Measurements from ENCODE around the gene C3orf20. TPM values are rescaled to one million over a fixed set of nuclear protein-coding genes. Genes with fewer than 3 reads are reported as not detected.

C3orf20 gene
- total and polyA plus RNA-seq, 2 of the 4 experiments (the other 2 are of a cell fraction): not detected

GRCh38 chr3:14691239-14691638 lies 16.3 kb downstream of the C3orf20 start:
- TF ChIP-seq CEBPB (IDR thresholded peaks at IDR 0.05; ENCODE audit: low read depth, low read length) (no peak), RCOR1 (IDR thresholded peaks at IDR 0.05; ENCODE audit: insufficient replicate concordance, low read length) (no peak), RFX5 (IDR thresholded peaks at IDR 0.05; ENCODE audit: low read depth, low read length) (no peak), POLR2A (IDR thresholded peaks at IDR 0.05; ENCODE audit: low read depth, low read length) (no peak), BHLHE40 (IDR thresholded peaks at IDR 0.05; ENCODE audit: low read depth, low read length) (no peak), CTCF (conservative IDR thresholded peaks at IDR 0.05; ENCODE audit: low read depth, low read length) (no peak), MAFK (IDR thresholded peaks at IDR 0.05; ENCODE audit: low read depth, low read length) (no peak), SMC3 (IDR thresholded peaks at IDR 0.05; ENCODE audit: low read depth, low read length) (no peak), RAD21 (IDR thresholded peaks at IDR 0.05; ENCODE audit: low read length) (no peak), MXI1 (IDR thresholded peaks at IDR 0.05; ENCODE audit: borderline replicate concordance, low read depth, low read length) (no peak), USF2 (IDR thresholded peaks at IDR 0.05; ENCODE audit: low read depth, low read length) (no peak), CHD1 (IDR thresholded peaks at IDR 0.05; ENCODE audit: low read depth, low read length) (no peak)
- H4K8ac ChIP-seq (ENCODE audit: low read depth in 2 of 2, low read length in 2 of 2): no peak overlapping the region
- H3K79me1 ChIP-seq (ENCODE audit: low read depth in 1 of 2, low read length in 2 of 2): no peaks in the 10 kb centered on the region
- H3K4me3 ChIP-seq (ENCODE audit: insufficient read depth, low read depth, low read length): no peak overlapping the region
- BruUV-seq (replicated peaks): no TSS peak
- H2BK20ac ChIP-seq (ENCODE audit: low read depth, low read length): no peak overlapping the region
- WGBS, 2 experiments (ENCODE audit: extremely low coverage in 2 of 2, insufficient read length in 1 of 2): no CpG with 5 or more reads among the region's 4 CpGs
- no peaks in the 10 kb centered on the region for H3K36me3 ChIP-seq (ENCODE audit: control insufficient read depth, insufficient read depth, low read length)
- H3K27me3 ChIP-seq (ENCODE audit: control insufficient read depth, insufficient read depth, low read length): peaks cover 9% of the 10 kb centered on the region
- H4K5ac ChIP-seq (ENCODE audit: low read depth, low read length): no peak overlapping the region
- no peak overlapping the region for H2AFZ ChIP-seq (replicated peaks; ENCODE audit: low read length, poor library complexity)
- H3K4me1 ChIP-seq (ENCODE audit: control insufficient read depth, insufficient read depth, low read length): no peaks in the 10 kb centered on the region
- H3K23ac ChIP-seq (ENCODE audit: low read depth, low read length): no peak overlapping the region
- no peak for DNase-seq
- H3K27ac ChIP-seq (ENCODE audit: insufficient read depth, low read length): no peak overlapping the region
- CTCF ChIA-PET: no interaction called here
- intact Hi-C loops (cut with micrococcal nuclease): no loop called here
- H3K9me1 ChIP-seq (ENCODE audit: insufficient read depth, low read length): no peaks in the 10 kb centered on the region
- no peaks in the 10 kb centered on the region for H4K20me1 ChIP-seq (ENCODE audit: insufficient read depth, low read length)
- dilution Hi-C loops (cut with HindIII; ENCODE audit: low sequenced_read_pairs, unreplicated experiment): no loop called here
- no peak overlapping the region for H2AK9ac ChIP-seq (replicated peaks; ENCODE audit: low read depth, low read length, poor library complexity)
- no peak for ATAC-seq (ENCODE audit: low read depth)
- H2BK15ac ChIP-seq (ENCODE audit: low read depth, low read length): no peak overlapping the region
- H3K18ac ChIP-seq (ENCODE audit: low read depth, low read length): no peak overlapping the region
- H4K91ac ChIP-seq (ENCODE audit: insufficient read depth, low read depth, low read length): no peak overlapping the region
- no peak overlapping the region for H3K9ac ChIP-seq (ENCODE audit: low read depth, low read length)
- no peak overlapping the region for H2BK5ac ChIP-seq (ENCODE audit: low read depth, low read length, poor library complexity, severe bottlenecking)
- no peak overlapping the region for H3K14ac ChIP-seq (replicated peaks; ENCODE audit: low read depth, low read length)
- H3K9me3 ChIP-seq (ENCODE audit: control insufficient read depth, insufficient read depth, low read length): no peaks in the 10 kb centered on the region
- H3K56ac ChIP-seq (ENCODE audit: extremely low read depth, insufficient read depth, low read length): no peak overlapping the region
- POLR2A ChIA-PET (ENCODE audit: unreplicated experiment): no interaction called here
- no peak overlapping the region for H2AK5ac ChIP-seq (ENCODE audit: low read depth, low read length)
- in situ Hi-C loops (cut with MboI; ENCODE audit: low sequenced_read_pairs): no loop called here
- H3K4me2 ChIP-seq (ENCODE audit: low read depth, low read length): no peak overlapping the region
- no peak overlapping the region for H2BK120ac ChIP-seq (ENCODE audit: low read depth, low read length)
- H3K4ac ChIP-seq (ENCODE audit: low read depth, low read length): no peak overlapping the region
